GM21825 (cell line): ENCODE measurements around the gene MEGF10.
A peak's percentile ranks its signal among the peaks of the same experiment; 100 is the strongest.
"Not testable (repeated sequence)": the region's sequence is repeated elsewhere in the genome, so short reads cannot be mapped to it uniquely, and the experiment has no call there.

Experiments used
- ATAC-seq: cut with Tn5 transposase; IDR thresholded peaks from one replicate; pipeline ENCODE4 v1.9.1; 2021; ENCODE audit warnings: mild to moderate bottlenecking, moderate library complexity; ENCODE audit not compliant: unreplicated experiment

MEGF10 gene

DNA sequence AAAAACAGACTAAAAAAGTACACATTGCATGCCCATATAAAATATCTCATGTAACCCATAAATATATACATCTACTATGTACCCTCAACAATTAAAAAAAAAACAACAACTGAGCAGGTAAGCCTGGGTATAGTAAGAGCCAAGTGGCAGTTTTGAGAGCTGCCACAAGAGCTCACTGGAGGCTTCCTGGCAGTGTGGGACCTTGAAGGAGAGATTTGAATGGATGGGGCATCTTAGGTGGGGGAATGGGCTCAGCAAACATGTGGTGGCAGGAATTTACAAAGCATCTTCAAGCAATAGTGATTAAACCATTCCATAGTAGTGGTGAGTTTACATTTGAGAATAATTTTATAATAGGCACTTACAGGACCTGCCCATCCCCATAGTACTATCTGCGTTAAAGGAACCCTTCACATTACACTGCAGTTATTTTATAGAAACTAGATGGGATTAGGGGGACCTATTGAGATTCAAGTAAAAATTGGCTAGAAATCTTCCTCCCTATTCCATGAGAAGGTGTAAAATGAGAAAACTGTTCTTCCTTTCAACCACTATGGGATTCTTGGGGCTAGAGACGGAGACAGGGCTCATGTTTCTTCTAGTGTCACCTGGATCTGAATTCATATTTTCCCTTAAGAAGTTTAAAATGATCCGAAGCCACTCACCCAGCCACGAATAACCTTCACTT lies 6.9 kb downstream of the MEGF10 start:
- no peak for ATAC-seq

DNA sequence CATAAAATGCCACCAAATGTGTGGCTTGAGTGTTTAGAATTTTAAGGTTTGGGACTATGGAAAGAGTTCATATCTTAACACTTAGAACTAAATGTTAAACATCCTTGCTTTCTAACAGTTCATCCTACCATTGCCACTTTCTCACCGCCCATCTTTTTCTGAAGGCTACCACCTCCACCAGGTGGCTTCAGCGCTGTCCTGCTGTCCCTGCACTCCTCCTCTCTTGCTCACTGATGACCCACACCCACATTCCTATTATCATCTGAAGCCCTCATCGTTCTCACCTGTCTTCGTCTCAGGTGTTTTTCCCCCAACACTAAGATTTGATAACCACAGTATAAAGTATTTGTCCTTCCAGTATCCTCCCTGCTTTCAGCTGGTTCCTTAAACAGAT lies 7.4 kb downstream of the MEGF10 start:
- ATAC-seq = no peak

DNA sequence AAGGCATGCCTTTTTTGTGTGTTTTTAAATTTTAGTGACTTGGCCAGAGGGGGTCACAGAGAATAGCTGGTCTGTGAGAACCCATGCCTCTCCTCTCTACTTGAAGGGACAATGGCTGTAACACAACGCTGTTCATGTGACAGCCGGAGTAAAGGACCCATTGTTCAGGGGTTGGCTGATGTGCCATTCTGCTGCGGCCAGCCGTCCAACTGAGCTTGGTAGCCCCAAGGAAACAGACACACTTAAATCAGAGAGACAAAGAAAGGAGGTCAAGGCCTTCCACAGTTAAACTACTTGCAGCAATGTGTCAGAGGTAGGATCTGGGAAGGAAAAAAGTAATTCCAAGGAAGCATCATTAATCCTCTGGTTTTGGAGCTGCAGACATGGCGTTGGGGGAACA lies 8.1 kb downstream of the MEGF10 start:
- ATAC-seq = no peak

DNA sequence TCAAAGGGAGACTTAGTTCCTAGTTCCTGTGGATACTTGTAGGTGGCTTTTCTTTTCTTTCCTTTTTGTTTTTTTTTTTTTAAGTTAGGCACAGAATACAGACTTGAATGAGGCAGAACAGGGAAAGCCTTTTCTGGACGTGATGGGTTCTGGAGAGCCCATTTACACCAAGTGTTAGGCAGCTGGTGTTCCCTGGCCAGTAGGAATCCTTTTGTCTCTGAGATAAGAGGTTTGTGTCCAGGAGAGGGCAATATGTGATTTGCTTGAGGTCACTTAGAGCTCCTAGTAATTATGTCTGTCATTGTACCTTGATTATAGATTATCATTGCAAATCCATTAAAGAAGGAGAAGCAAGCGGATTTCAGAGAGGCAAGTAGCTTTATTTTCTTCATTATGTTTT lies 9.1 kb downstream of the MEGF10 start:
- ATAC-seq = no peak

DNA sequence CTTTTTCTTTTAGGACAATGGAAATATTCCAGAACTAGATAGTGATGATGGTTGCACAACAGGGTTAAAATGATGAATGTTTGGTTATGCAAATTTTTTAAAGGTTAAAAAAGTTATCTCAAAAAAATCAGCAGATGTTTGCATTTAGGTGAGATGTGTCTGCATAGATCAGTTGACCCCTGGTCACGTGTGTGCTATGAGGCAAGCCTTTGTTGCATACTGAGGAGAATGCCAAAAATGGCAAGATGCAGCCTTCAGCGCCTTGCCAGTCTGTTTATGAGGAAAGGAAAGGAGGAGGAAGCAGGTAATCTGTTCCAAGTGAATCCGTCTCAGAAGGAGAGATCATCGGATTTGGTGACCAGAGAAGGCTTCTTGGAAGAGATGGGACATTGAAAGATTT lies 11.9 kb downstream of the MEGF10 start:
- ATAC-seq = no peak

DNA sequence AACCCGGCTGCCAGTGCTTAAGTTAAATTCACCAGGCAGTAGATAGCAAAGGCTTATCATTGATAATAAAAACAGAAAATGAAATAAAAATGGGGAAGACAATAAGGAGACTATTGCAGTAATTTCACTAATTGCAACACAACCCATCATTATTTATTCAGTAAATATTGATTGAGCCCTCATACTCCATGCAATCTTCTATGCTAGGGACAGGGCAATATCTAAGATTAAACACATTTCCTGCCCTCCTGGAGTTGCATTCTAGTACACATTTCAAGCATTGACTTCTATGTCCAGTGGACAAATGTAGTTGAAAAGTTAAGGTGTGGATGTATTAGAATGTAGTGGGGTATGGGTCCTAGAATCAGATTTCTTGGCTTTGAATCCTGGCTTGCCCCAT lies 12.8 kb downstream of the MEGF10 start:
- ATAC-seq = no peak

DNA sequence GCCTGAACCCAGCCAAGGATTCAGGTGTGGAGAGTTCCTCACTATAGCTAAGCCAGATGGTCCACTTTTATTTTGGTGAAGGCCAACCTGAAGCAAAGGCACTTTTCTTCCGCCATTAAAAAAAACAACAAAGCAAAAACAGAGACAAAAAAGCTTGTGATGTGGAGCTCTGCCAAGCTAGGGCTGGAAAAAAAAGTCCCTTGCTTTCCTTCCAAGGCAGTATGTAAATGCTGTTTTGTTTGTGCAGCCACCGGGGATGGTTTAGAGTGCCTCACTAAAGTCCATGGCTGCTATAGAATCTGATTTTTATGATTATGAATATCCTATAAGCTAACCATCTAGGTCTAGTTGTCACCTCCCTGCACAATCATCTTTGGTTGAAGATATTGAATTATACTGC lies 14.9 kb downstream of the MEGF10 start:
- no peak for ATAC-seq

DNA sequence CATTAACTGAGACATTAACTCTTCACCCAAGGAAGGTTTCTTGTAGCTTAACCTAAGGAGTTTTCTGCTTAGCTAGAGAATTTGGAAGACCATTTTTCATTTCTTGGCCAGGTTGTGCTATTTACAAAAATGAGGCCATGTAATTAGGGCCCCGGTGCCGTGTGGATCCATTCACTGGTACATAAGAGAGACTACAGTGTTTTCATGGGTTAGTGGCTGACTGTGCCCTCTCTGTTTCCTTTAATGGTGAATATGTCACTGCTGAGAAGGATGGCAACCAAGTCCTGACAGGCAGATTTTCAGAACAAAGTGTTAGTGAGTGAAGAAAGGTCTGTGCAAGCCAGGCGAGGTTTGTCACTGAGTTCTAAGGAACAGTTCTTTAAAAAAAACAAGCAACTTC lies 15.4 kb downstream of the MEGF10 start:
- no peak for ATAC-seq

DNA sequence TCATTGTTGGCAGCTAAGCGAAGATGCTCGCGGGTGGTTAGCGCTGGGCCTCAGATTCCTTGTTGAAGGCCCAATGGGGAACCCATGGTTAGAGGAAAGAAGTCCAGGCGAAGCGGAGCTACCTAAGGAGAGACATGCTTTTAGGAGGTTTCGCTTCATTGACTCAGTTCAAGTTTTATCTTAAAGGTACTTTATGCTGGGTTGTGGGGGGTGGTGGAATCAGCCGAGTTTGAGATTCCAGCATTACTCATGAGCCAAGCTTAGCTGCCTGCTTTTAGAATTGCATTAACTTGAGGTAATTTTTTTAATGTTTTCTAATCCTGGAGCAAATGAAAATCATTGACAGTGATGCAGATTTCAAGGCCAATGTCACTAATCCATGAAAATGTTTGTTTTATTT lies 16.1 kb downstream of the MEGF10 start:
- no peak for ATAC-seq

DNA sequence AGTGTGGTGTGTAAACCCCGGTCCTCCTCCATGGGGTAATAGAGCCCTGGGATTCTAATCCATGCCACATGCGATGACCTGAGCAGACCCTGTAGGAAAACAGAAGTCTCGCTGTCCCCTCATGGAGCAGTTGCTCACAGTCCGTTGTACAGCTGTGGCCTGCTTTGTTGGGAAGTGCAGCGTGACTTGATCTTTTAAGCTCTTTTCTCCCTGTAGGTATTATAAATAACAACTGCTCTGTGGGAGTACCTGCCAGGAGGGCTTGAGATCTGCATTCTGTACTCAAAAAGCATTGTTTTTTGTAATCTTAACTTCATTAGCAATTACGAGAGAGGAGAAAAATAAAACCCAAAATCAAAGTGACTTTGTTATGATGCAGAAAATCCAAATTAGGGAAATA lies 17.3 kb downstream of the MEGF10 start:
- no peak for ATAC-seq

DNA sequence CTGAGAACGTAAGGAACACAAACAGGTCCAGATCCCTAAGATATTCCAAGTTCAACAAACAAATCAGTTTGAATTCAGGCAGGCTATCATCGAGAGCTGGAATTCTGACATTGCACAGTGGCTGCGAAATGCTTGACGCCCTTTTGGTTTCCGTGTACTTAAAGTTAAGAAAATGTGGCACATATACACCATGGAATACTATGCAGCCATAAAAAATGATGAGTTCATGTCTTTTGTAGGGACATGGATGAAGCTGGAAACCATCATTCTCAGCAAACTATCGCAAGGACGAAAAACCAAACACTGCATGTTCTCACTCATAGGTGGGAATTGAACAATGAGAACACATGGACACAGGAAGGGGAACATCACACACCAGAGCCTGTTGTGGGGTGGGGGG lies 17.7 kb downstream of the MEGF10 start:
- ATAC-seq = not testable (repeated sequence)

DNA sequence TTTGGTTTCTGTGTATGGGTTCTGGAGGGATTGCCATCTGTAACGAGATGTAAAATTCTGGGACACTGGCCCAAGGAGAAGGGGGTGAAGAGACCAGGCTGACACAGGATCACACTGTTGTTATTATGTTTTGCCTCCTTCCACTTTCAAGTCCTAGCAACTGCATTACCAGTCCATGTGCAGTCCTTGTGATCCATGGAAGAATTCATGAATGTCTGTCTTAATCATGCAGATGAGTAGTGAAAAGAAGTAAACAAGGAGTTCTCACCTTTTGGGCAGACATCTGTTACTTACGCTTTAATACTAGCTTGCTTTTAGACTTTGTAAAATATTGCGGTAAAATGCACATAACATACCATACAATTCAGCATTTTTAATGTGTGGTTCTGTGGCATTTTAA lies 18.3 kb downstream of the MEGF10 start:
- no peak for ATAC-seq

DNA sequence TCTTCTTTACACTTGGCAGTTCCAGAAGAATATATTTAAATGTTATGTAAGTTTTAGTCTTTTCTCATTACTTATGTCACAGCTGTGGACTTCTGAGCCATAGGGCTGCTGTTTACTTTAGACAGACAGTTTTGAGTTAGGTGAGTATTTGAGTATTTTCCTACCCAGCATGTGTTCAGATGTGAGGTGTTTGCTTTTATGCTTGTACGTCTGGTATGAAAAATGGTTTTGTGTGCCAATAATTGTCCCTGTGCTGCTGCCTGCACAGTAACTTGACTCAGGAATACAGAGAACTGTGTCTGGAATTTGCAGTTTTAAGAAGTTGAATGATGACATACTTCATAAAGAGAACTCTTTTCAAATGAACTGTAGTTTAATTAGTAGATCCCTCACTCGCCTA lies 20.8 kb downstream of the MEGF10 start:
- ATAC-seq = no peak

DNA sequence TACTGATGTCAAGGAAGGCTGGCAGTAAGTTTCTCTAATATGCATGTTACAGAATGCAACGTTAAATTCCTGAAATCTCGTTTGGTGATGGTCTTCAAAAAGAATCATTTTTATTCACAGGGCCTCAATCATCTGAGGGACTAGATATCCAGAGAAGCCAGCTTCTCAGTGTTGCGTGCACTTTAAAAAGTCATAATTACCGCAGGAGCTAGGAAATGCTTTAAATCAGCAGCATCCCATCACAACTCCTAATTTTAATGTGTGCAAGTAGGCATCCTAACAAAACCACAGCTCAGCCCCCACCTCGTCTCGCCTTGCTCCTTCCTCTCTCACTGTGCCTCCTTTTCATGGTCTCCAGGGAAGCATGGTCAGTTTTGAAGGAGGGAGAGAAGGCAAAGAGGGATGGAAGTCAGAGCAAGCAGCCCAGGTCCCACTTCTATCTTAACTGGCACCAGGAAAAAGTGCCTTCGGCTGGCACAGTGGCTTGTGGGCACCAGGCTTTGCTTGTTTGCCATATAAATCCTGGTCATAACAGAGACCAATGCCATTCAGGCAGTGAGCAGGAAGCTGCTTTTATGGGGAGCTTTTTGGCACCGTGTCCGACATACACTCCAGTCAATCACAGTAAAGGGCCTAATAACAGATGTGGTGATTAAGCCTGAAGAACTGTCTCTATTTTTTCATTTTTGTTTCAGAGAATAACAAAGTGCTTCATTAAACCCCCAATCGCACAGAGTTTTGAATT lies 21.4 kb downstream of the MEGF10 start:
- no peak for ATAC-seq

DNA sequence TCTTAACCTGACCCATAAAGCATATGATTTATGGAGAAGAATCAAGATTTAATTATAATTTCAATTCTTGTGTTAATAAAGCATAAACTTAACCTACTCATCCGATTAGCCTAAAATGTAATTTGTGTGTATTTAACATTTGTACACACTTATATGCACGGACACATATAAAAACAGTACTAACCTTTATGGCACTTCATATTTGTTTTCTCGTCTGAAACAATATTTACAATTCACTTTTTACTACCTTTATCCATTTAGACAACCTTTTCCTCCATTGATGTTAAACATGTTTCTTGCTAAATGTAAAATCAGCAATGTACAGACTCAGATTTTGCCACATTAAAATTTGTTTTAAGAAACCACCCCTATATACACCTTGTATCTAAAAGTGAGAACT lies 22.8 kb downstream of the MEGF10 start:
- ATAC-seq = no peak

DNA sequence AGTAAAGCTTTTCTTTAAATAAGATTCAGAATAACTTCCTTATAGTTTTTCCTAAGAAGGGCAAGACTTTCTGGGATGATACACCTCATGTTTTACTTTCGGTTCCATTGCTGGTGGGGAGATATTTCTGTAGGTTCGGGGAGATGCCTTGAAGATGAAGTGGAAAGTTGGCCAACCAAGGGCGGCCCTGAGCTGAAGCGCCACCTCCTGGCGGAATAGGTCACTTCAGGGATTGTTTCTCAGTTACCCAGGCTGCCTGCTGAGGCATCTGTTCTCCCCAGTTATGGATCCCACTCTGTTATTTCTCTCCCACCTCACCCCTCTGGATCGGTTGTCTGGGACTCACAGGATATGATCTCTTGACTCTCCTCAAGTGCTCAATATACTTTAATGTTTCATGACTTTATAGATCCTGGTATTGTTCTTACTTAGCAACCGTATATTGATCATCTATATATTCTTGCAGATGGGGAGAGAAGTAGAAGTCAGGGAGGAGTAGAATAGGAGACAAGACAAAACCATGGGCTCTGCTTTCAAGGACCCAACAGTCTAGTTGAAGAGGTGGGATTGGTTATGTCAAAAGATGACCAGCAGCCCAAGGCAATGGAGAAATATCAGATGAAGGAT lies 23.4 kb downstream of the MEGF10 start:
- peak; percentile 96 for ATAC-seq

DNA sequence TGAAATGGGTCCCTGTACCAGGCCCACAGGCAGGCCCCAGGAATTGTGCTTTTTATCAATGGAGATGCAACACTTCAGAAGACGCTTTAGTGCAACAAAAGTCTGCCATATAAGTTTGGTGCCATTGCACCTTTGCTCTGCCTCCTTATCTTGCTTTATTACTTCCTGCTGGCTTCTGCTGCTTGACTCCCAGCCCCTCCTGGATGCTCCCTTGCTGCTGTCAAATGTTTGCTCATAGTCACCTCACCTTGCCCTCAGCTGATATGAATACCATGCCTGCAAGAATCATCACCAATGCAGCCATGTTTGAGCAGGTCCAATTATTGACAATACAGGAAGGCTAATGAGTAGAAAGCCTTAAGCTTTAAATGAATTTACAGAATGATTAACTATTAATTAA lies 25.4 kb downstream of the MEGF10 start:
- no peak for ATAC-seq

DNA sequence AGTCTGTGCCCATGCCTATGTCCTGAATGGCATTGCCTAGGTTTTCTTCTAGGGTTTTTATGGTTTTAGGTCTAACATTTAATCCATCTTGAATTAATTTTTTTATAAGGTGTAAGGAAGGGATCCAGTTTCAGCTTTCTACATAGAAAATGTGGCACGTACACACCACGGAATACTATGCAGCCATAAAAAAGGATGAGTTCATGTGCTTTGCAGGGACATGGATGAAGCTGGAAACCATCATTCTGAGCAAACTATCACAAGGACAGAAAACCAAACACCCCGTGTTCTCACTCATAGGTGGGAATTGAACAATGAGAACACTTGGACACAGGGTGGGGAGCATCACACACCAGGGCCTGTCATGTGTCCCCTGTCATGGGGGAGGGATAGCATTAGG lies 26.8 kb downstream of the MEGF10 start:
- ATAC-seq = not testable (repeated sequence)

DNA sequence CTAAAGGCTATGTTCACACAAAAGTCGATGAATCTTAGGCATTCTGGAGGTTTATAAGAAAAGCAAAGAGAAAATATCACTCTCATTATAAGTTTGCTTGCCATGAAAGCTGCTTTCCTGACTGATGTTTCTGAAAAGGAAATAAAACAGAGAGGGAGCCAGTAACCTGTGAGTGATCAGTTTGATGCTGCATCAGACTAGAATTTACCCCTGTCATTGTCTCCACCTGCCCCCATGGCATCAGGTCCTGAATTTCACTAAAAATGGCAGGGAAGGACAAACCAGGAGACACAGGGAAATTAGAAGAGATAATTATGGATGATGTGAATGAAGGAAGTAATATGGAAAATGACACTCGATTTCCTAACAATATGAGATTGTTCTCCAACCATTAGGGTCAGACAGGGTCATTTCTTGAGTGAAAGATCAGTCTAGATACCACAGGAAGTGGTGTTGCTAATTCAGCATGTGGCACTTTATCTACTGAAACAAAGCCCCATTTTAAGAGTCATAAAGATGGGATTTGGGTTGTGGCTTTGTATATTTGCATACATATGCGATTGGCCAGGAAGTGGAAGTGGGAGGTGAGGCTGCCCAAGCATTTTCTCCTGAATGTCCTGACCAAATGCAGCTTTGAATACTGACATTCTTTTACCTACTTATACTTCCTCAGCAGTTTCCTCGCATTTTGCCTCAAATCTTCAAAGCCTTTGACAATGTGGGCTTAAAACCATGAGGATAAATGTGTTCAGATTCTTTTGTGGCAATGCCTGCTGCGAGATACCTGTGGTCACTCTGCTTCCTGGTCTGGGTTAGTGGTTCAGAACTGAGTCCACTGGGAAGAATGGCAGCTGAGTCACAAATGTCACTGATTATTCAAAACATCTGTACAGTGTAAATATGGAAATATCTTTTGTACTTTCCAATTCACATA lies 29.7 kb downstream of the MEGF10 start:
- peak; percentile 95 for ATAC-seq

DNA sequence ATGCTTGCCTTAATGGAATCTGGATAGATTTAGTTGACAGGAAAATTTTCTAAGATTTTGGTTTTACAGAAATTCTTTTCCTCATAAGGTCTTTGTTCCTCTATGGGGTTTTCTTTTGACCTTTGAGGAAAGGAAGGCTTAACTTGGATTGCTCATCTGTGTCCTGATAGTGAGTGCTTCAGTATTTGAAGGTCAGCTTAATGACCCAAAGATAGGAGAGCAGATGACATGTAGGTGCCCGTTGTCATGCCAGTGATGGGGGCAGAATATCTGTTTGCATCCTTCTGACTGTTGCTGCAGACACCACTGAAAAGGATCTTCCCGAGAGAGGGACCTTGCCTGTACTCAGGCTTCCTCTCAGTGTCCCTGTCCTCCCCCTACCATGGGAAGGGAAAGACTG lies 30.9 kb downstream of the MEGF10 start:
- no peak for ATAC-seq

DNA sequence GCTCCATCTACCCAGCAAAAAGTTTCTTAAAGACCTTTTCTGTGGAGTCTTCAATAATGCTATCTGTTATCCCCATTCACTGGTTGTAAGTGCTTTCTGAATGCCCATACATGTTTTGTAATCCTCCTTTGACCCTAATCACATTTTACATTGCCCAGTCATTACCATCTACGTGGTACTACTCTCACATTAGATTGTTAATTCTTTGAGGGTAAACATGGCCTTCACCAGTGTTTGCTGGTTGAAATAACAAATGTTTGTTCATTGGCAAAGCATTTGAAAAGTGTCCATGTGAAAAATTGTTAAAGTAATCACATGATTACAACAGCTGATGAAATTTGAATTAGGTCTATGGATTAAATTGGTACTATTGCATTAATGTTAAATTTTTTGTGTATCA lies 31.8 kb downstream of the MEGF10 start:
- ATAC-seq = no peak
